HG02943 (cell line): Measurements from ENCODE around the gene SLIT3.

ENCODE experiments used
- ATAC-seq: cut with Tn5 transposase; IDR thresholded peaks from one replicate; pipeline ENCODE4 v1.9.1; 2021; ENCODE audit warnings: mild to moderate bottlenecking, low read depth, moderate library complexity; ENCODE audit not compliant: unreplicated experiment

The SLIT3 gene

DNA sequence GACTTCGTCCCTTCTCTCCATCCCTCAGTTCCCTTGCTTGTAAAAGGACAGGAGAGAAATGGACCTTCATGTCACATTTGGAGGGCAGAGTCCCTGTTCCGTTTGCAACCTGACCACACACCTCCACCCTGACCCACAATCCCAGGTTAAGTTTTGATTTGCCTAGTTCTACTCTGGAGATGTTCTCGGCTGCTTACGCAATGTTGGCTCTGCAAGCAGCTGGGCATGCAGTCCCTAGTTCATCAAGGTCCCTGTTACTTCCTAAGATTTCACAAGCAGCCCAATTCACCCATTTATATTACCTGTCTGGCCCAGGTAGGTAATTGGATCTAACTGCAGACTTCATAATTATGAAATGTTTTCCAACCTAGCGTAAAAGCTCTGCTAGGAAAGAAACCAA lies 28.8 kb downstream of the SLIT3 start:
- no peak for ATAC-seq

- ATAC-seq = no peak
These were observed 30.1 kb downstream of the SLIT3 start for GRCh38 chr5:169270827-169271226.

GRCh38 chr5:169268019-169268418 lies 32.9 kb downstream of the SLIT3 start:
- ATAC-seq = no peak

- ATAC-seq = no peak
These were observed 35.1 kb downstream of the SLIT3 start for GRCh38 chr5:169265888-169266287.

GRCh38 chr5:169263591-169263990 lies 37.3 kb downstream of the SLIT3 start:
- ATAC-seq = no peak

- no peak for ATAC-seq
These were observed 39.9 kb downstream of the SLIT3 start for GRCh38 chr5:169260896-169261569.

DNA sequence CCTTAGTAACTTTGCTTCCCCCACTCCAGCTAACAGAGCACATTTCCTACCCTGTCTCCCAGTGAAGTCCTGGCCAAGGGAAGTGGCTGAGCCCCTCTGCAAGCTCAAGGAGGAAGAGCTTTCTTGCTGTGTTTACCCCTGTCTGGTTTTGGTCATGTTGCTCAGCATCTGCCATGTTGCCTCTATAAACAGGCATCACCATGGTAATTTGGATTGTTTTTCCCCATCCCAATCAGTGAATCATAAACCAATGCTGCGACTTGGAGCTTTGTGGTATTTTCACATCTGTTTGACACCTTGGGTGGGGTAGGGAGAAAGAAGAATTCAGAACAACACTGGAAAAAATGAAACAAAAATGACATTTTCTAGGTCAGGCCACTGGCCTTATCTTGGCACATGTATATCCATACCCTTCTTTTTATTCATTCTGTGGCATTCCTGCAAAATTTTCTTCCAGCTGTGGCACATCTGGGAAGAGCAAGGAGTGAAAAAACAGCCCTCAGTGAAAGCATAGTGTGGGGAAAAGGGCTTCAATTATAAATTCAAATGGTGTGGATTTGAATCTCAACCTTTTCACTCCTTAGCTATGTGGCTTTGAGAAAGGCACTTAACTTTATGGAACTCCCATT lies 42.5 kb downstream of the SLIT3 start:
- ATAC-seq = no peak

DNA sequence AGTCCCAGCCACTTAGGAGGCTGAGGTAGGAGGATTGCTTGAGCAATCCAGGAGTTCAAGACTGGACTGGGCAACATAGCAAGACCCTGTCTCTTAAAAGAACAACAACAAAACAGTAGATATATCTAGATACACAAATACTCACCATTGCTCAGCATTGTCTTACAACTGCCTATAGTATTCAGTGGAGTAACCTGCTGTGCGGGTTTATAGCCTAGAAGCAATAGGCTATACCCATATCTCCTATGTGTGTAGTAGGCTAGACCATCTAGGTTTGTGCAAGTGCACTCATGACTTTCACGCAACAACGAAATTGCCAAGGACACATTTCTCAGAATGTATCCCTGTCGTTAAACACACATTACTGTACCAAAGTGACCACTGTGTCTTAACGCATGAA lies 44.7 kb downstream of the SLIT3 start:
- ATAC-seq = no peak

- no peak for ATAC-seq
These were observed 47.9 kb downstream of the SLIT3 start for GRCh38 chr5:169253071-169253470.

DNA sequence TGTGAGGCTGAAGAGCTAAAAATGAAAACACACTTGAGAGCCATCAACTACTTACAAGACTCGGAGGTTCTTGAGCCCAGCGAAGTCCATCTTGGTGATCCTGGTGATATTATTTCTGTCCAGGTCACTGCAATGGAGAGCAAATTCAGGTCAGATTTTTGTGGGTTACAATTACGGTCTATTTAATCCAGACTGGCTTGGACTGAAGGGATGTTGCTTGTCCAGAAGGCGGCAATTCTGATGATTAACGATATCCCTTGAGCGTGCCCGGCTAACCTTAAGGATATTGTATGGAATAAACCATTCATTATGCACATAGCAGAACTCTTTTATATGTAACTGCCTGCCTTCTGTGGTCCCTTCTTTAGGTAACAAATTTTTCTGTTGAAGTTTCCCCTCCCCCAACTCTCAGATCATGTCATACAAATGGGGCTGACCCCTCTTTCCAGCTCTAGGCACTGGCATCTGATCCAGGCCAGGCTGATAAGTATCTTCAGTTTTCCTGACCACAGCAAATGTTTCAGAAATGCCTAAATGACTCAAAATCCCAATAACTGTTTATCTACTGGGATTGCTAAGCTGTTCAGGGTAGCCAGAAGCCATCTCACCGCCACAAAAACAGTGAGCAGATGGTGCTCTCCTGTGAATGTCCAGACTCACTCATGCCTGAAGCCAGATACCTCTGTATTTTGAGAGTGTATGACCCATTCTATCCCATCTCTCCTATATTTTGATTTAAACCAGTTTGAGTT lies 49.4 kb downstream of the SLIT3 start:
- ATAC-seq = no peak

GRCh38 chr5:169250887-169251286 lies 50.1 kb downstream of the SLIT3 start:
- no peak for ATAC-seq

GRCh38 chr5:169248996-169249395 lies 51.9 kb downstream of the SLIT3 start:
- ATAC-seq = no peak

DNA sequence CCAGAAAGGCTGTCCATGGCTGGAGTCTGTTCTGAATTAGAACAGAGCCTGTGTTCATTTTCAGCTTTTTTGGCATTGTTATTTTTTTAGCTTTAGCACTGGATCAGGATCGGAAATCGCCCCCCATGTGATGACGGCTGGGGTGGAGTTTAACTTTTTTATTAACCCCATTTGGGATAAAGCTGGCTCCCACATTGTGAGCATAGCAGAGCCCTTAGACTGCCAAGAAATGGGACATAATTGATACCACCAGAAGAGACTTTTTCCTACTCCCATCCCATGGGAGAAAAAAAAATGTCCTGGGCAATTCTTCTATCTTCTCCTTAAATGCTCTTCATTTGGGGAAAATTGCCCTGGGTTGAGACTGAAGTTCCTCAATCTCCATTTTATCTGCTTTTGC lies 52.4 kb downstream of the SLIT3 start:
- ATAC-seq = no peak

DNA sequence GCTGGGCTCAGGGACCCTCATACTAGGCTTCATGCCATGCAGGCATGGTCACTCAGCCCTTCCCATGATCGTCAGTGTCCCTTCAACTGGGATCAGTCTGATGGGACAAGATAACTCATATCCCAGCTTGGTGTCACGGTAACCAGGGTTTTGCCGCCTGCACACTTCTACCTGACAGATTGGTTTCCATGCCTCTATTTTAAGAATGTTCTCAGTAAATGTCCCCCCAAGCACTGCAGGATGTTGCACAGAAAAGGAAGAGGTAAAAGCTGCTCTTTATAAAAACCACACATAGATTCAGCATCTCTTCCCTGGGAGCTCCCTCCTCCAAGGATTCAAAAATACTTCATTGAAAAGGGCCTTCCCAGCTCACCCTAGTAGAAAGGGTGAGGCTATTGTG lies 56.1 kb downstream of the SLIT3 start:
- no peak for ATAC-seq

DNA sequence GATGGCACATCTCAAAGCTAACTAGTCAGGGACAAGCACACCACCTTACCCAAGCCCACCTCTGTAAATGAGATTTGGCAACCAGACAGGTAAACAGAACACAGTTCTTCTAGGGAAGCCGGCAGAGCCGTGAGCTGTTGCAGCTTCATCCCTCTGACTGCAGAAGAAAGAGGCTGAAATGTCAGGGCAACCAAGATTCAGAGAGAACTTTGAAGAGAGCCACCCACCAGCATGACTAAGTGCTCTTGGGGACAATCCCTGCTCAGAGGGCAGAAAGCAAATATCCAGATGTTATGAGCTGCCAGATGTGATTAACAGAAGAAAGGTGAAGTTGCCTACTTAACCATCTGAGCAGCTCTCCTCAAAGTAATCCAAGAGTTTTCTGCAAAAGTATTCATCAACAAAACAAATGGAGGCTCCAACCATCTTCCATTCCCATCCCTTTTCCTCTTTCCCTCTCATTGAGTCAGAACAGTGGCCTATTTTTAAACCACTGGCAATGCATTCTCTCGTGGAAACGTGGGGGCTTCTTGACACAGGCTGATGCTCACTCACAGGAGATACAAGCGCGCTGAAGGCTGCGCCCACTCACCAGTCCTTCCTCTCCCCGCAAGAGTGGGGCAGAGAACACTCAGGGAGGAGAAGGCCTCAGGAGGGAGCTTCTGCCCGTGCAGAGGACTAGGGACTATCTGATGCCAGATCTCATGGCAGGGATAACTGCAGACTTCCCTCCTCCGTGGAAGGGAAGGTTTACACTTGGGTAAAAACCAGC lies 57.1 kb downstream of the SLIT3 start:
- ATAC-seq = no peak

GRCh38 chr5:169242849-169243186 lies 58.1 kb downstream of the SLIT3 start:
- no peak for ATAC-seq

DNA sequence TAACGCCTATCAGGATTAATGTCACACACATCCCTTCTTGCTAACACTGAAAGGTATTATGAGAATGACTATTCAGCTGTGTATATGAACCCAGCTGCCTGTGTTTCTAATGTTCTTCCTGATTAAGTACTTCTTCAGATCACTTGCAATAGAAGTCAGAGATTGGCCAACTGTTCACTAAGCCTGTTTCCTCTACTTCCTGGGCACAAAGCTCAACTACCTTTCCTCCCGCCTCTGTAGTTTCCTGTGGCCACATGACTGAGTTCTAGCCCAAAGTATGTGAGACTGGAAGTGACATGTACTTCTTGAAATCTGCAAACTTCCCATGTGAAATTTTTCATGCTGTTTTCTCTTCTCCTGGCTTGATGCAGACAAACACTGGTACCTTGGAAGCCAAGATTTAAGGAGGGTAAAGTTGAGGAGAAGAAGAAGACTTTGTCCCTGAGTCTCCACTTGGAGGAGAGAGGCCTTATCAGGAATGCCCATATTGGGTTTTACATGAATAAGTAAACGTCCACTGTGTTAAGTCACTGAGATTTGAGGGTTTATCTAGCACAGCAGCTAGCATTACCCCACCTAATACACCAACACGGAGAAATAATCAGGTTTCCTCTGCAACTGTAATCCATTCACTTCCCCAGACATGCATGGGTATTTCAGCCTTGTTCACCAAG lies 58.6 kb downstream of the SLIT3 start:
- no peak for ATAC-seq

- no peak for ATAC-seq
These were observed 71.5 kb downstream of the SLIT3 start for GRCh38 chr5:169229342-169229892.

DNA sequence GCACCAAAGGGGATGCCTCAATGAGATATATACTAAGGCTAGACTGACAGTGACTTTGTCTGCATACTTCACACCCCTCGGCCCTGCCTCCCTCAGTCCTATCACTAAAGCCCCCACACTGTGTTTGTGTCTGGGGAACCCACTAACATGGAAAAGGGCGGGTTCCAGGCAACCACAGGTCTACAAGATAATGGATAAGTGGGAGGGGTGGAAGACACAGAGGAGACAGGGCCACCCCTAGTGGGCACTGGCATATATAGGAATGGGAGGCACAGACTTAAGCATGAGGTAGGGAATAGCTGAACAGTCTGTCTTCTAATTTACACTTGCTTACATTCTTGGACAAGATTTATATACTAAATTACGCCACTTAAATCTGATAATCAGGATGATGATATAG lies 74.0 kb downstream of the SLIT3 start:
- ATAC-seq = no peak

GRCh38 chr5:169225830-169226356 lies 75.0 kb downstream of the SLIT3 start:
- no peak for ATAC-seq
